Stimulated activated CD4-positive, alpha-beta T cell treated with anti-CD3 and anti-CD28 coated beads, Interleukin-1b, Interleukin-23, amount 100 ng/mL, for 4 hours (primary cell): Measurements from ENCODE around the gene CDC5L.
A peak's percentile ranks its signal among the peaks of the same experiment; 100 is the strongest.

ENCODE experiments used
- DNase-seq, 2 donors: peaks; one replicate each; pipeline ENCODE4 v3.0.0-alpha.2; 2020; ENCODE audit warnings: low read depth in 2 of 2

The CDC5L gene

DNA sequence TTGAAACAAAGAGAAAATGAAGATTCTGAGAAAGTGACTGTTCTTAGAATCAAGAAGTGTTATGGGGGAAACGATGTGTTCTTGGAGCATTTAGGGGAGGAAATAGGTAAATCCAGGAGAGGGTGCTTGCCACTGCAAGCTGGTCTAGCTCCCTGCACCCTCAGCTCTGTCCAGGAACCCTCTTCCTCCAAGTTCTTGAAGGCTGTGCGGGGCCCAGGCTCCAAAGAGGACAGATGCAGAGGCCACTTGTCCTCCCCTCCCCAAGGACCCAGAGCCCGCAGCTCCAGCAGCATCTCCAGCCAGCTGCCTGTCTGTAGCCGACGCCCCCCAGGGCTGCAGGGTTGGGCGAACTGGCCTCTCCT is 87.9 kb downstream of the CDC5L start:
- no peak for DNase-seq

DNA sequence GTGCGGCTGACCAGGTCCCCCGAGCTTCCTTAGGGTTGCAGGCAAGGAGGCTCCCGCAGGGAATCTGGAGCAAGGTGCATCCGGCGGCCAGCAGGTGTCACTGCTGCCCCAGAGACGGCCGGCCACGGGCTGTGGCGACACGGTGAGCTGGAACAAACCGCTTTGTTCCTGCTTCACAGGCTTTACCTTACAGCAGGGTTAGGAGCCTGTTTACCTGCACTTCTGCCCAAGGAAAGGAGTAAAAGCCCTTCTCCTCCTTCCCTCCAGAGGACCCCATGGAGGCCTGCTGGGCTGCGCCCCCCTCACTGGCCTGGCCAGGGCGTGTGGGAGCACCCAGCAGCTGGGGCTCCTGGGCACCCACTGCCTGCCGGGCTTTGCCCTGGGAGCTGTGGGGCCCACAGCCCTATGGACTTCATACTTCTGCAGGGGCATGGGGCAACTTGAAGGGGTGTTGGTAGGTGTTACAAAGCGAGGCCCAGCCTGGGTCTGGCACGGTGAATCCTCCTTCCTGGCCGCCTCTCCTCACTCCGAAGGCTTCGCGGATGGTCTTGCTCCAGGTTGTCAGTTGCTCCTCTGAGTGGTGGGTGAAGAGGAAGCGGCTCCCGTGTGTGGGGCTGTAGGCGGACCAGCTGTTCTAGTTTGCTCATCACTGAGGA is 88.4 kb downstream of the CDC5L start:
- DNase-seq: peak; percentile 48 to 65

DNA sequence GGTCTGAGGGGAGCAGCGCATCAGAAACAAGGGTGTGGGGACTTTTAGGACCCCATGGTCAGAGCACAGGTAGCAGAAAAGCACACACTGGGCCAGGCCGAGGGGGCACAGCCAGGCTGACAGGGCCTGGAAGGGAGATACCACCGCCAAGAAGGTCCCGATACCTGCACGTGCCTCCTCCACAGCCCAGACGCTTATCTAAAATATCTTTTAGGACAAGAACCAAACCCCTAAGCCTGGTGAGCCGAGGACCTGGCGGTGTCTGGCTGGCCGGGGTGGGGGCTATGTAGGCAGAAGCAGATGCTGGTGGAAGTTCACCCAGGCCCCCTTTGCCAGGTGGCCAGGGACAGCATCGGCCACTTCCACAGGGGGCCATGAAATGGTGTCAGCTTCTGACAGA is 89.3 kb downstream of the CDC5L start:
- DNase-seq: no peak

DNA sequence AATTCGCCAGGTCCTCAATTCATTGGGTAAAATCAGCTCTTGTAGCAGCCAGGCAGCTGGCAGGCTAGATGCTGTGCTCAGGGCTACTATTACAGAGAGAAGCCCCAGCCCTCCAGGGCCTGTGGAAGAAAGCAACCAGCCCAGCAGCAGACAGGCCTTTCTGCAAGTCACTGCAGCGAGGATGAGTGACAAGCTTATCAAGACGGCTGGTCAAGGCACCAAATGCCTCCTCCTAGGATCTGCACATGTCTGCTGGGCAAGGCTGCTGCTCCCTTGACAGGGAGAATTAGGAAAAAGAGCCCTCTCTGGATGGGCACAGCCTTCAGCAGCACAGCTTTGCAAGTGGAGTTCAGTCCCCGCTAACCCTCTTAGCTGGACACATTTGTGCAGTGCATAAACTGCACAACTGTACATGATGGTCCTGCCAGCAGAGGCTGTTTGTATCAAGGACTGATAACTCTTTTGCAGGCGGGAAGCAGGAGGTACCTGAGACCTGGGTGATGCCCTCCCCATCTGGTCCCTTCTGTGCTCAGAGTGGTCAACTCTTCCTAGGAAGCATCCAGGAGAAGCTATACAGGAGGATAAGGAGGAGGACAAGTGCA is 89.9 kb downstream of the CDC5L start:
- DNase-seq: no peak

- DNase-seq: no peak
These were observed 90.7 kb downstream of the CDC5L start for GRCh38 chr6:44478158-44478557.

GRCh38 chr6:44478591-44479254 is 91.2 kb downstream of the CDC5L start:
- no peak for DNase-seq

- no peak for DNase-seq
These were observed 92.6 kb downstream of the CDC5L start for GRCh38 chr6:44480097-44480541.

GRCh38 chr6:44481056-44481455 is 93.5 kb downstream of the CDC5L start:
- DNase-seq: no peak

DNA sequence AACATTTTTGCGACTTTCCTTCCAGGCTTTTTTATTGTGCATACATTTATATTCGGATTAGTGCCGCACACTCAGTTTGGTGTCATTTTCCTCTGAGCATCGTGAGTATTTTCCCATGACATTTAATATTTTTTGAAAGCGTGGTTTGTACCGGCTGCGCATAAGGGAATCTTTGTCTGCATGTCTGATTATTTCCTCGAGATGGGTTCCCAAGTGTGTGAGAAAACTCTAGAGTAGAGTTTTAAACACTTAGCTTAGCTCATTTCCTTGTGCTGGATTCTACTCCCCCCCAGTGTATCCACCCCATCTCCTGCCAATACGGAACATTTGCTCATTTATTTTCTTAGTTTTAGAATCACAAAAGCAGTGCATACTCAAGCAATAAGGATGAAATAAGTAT is 94.3 kb downstream of the CDC5L start:
- DNase-seq: no peak

DNA sequence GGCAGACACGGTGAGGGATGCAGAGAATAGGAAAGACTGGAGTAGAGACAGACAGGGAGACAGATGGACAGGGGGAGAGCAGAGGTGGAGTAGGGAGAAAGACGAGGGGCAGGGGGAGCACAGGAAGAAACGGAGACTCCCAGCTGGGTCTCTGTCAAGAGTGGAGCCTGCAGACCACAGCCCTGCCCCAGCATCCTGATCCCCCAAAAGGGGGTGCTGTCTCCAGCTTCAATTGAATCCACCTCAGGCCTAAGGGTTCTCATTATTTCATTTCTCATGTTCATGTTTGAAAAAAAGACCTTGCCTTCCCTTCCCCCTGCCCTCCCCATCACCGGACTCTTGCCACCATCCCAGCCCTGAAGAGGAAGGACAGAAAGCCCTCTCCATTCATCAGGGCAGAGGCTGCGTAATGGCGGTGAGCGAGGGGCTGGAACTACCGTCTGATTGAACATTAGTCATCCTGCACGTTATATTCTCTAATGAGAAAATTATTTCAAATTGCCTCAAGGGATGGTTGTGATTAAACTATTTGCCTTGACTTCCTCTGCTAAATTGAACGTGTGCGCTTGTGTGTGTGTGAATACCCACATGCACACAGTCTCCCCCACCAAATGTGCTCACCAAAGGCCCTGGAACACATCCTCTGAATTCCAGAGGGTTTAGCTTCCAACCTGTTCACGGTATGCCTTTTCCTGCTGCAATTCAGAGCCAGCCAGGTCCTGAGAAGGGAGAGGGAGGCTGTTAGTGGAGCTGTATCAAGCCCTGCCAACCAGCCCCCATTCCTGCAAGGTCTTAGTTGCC is 98.3 kb downstream of the CDC5L start:
- no peak for DNase-seq

DNA sequence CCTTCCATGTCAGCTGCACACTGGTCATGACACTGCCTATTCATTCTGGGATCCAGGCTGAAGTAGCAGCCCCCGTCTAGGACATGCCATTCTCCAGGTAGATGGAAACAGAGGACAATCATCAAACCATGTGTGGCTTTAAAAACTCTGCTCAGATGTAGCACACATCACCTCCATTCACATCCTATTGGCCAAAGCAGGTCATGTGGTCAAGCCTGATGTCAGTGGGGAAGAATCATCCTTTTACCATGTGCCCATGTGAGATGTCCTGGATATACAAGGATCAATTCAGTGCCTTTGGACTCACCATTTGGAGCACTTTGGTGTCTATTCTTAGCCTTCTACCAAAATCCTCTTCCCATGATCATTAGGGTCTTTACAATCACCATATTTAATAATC is 99.5 kb downstream of the CDC5L start:
- DNase-seq: no peak

- DNase-seq: no peak
These were observed 100.1 kb downstream of the CDC5L start for GRCh38 chr6:44487586-44487985.

DNA sequence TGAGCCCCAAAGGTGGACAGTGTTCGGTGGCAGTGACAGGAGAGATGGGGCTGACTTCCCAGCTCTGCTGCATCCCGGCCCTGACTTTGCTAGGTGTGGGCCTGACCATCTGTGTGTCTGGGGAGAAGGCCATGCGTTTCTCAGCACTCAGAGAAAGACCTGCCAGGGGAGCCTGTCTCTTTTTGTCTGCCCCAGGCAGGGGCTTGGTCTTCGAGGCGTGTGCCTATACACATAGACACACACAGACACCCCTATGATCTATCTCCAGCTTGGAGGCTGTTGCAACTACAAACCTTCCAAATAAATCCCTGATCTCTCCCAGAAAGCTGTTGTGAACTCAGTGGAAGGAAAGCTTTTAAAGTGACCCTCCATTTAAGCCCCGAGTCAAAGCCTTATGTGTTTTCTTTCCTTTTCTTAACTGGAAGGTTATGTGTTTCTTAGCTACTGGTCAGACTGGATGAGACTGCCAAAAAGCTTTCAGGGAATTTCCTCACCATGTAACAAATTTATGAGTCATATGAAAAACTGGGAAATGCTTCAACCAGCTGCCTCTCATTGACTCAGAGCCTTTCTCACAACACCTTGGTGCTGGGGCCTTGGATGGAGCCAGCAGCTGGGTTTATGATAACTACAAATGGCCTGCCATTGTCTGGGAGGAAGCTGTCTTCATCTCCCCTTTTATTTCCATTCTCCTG is 102.6 kb downstream of the CDC5L start:
- DNase-seq: no peak

GRCh38 chr6:44493132-44493531 is 105.6 kb downstream of the CDC5L start:
- DNase-seq: no peak

DNA sequence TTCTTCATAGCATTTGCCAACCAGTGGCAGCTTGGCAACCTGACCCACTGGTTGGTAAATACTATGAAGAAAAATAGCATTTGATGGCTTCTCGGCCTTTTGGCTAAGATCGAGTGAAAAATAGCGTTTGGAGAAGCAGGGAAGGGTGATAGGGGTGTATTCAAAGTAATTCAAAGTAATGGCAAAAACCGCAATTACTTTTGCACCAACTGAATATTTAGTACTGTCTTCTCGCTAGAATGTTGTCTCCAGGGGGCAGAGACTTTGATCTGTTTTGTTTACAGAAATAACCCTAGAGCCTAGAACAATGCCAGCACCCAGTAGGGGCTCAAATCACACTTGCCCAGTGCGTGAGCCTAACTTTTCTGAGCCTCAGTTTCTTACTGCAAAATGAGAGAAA is 106.1 kb downstream of the CDC5L start:
- no peak for DNase-seq

DNA sequence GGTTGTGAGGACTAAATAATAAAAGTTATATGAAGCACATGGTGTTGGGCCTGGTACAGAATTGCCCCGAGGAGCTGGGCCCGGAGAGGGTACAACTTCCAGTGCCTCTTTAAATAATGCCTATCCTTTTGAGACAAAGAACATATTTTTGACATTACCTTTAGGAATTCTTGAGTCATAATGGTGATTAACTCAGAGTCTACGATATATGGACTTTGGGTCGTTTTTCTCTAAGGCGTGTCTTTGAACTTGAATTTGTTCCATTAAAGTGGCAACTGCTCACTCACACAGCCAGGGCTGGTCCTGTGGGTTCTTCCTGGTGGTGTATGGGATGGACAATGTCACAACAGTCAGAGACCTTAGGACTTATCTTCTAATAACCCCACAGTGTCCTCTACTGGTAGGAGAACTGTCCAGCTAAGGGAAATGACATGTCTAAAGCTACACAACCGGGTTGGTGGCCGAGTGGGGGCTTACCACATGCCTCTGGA is 106.5 kb downstream of the CDC5L start:
- no peak for DNase-seq

GRCh38 chr6:44495036-44495901 is 107.8 kb downstream of the CDC5L start:
- no peak for DNase-seq

DNA sequence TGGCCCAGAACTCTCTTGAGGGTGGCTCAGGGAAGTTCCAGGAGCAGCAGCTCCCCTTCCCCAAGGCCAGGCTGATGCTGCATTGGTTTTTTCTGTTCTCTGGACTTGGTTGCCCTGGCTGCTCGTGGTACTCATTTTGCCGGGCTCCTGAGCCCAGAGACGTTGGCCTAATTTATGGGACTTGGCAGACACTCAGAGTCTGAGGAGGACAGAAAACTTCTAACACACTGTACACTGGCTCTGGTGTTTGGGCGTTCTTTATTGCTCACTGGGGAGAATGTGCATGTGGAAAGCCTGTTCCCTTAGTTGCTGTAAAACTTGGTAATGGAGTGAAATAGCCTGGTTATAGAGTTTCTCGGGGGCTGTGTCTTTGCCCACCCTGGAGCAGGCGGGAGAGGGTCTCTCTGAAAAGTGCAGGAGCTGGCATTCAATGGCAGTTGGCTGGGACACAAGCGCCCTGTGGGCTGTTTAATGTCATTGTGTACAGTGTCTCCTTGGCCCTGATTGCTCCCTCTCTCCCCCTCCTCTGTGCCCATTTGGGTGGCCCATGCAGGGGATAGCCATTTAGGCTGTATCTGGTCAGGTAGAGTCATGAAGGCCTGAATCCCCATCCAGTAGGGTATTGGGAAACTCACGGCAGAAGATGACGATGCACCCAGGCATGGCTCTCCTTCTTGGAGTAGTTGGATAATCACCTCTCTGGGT is 109.3 kb downstream of the CDC5L start:
- no peak for DNase-seq

DNA sequence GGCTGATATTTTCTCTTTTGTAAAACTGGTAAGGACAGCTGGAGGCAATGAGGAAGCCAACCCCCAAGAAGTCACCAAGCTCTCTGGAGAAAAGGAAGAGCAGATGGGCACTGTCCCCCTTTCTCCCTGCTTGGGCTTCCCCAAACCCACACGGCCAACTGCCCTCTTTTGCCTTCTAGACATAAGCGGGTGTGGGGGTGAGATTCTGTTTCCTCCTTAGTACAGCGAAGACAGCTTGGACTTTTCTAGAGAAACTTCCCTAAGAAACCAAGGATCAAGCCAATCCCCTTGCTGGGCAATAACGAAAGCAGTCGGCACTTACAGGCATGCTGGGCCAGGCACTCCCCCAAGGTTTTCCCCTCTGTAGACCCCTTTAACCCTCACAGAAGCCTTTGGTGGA is 110.3 kb downstream of the CDC5L start:
- DNase-seq: no peak

DNA sequence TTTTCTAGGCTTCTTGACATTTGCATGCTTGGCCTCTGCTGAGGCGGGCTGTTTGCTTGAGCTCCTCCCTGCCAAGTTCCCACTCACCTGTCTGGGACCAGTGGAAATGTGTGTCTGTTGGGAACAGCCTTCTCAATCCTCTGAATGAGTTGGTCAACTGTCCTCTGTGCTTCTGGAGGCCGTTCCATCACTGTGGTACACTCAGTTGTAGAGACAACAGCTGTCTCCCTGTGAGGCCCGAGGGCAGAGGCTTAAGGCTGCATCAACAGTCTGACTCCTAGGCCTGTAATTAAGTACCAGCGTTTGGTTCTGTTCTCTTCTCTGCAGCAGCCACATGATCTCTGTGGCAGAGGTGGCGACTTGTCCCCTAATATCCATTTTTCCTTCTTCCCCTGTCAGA is 110.9 kb downstream of the CDC5L start:
- no peak for DNase-seq
